GM12865 (cell line): ENCODE results near the gene HSPE1.
"Not testable (repeated sequence)": the region's sequence is repeated elsewhere in the genome, so short reads cannot be mapped to it uniquely, and the experiment has no call there.

ENCODE experiments used
- DNase-seq: peaks from one replicate; pipeline ENCODE4 v3.0.0; 2010; ENCODE audit warnings: low read depth
- H3K4me3 ChIP-seq: 2 replicates; pipeline ENCODE4 v1.5.1; 2011; ENCODE audit warnings: mild to moderate bottlenecking, low read depth, low read length, control low read depth
- CTCF ChIP-seq: IDR thresholded peaks from 2 replicates; pipeline ENCODE4 v1.5.1; 2011; ENCODE audit warnings: low read length, control low read depth, low read depth, inconsistent platforms; ENCODE audit not compliant: insufficient read depth; ENCODE audit errors: missing control alignments

HSPE1 gene

GRCh38 chr2:197539734-197540133 is 39.6 kb downstream of the HSPE1 start:
- TF ChIP-seq CTCF, result no peak
- no peak for DNase-seq
- no peak overlapping the region for H3K4me3 ChIP-seq

- TF ChIP-seq CTCF, result no peak
Observed at GRCh38 chr2:197543206-197543605, 43.0 kb downstream of the HSPE1 start.

GRCh38 chr2:197547163-197547900 is 47.2 kb downstream of the HSPE1 start:
- TF ChIP-seq CTCF, result no peak
- no peak overlapping the region for H3K4me3 ChIP-seq

More at GRCh38 chr2:197543206-197543605, 43.0 kb downstream of the HSPE1 start:
- no peak for DNase-seq
- H3K4me3 ChIP-seq, result no peak overlapping the region

GRCh38 chr2:197548582-197548981 is 48.4 kb downstream of the HSPE1 start:
- H3K4me3 ChIP-seq, result no peak overlapping the region
- DNase-seq, result no peak
- TF ChIP-seq CTCF, result no peak

More at GRCh38 chr2:197547163-197547900, 47.2 kb downstream of the HSPE1 start:
- DNase-seq, result no peak

- H3K4me3 ChIP-seq, DNase-seq: not testable (repeated sequence)
Observed at GRCh38 chr2:197551260-197551659, 51.1 kb downstream of the HSPE1 start.
